Activated CD4-positive, alpha-beta T cell treated with anti-CD3 and anti-CD28 coated beads for 24 hours (primary cell): Measurements from ENCODE around the gene RASA1.

Experiments
- DNase-seq, 2 donors: peaks; one replicate each; pipeline ENCODE4 v3.0.0-alpha.2; 2020; ENCODE audit warnings: low read depth in 2 of 2

Gene RASA1

DNA sequence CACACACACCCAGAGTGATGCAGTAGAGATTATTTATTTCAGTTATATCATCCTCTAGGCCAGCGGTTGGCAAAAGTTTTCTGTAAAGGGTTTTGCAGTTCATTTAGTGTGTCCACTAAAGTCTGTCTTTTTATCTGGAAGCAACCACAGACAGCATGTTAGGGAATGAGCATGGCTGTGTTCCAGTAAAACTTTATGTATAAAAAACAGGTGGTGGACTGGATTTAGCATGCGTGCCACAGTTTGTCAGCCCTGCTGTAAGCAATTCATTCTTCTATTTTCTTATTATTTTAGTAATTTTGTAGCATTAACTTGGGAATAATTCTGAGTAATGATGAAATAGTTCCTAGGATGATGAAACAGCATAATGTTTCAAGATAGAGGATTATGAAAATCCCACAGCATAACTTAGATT is 93.4 kb downstream of the RASA1 start:
- DNase-seq, result no peak

DNA sequence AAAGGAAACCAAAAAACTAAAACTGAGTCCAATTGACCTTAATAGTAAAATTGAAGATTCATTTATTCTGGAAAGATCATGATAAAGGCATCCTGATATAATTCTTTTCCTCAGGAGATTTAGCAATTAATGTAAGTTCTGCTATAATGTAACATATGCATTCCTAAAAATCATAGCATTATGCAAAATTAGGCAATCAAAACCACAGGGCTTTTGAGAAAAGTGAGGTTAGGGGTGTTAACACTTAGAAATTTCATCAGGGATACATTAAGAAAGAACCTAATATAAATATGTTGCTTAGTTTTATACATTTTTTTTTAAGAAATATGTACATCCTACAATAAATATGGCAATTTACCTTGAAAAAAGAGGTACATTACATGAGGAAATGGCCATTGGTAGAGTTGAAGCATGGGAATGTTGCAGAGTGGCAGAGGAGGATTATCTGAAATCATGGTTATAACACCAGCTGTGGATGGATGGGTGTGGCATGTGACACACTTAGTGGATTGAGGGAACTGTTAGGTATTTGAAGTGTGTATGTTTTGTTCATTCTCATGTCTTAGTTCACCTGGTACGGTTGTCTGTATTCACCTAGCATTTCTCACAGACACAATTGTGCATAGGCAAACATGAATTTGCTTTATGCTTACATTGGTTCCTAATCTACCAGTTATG is 94.0 kb downstream of the RASA1 start:
- DNase-seq, result no peak

DNA sequence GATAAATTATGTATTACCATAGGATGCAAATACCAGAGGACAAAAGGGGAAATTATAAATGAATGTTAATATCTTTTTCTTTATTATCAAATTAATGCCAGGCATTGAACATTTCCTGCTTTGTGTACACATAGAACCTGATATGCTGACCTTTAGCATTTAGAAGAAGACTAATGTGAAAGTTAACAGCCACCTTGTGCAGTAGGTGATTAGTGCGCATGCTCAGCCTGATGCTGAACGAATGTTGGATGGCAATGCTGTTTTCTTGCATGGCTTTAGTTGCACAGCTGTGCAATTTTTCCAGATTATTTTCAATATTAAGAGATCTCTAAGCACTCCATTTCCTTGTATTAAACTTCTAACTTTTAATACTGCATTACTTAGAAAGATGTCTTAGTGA is 99.6 kb downstream of the RASA1 start:
- DNase-seq, result no peak

DNA sequence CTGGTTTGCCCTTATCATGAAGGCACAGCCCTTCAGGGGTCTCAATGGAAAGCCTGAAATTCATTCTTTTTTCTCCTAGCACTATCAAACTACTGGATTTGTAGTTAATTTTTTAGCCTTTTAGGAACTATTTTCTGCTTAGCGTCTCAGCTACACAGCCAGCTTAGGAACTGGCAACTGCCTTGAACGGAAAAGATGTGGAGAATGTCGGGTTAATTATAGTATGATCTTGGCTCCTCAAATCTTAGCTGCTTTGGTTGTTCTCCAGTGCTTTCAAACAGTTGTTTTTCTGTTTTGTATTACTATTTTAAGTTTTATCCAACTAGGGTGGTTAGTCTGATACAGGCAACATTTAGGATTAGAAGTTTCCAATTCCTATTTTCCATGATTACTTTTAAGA is 100.9 kb downstream of the RASA1 start:
- no peak for DNase-seq

DNA sequence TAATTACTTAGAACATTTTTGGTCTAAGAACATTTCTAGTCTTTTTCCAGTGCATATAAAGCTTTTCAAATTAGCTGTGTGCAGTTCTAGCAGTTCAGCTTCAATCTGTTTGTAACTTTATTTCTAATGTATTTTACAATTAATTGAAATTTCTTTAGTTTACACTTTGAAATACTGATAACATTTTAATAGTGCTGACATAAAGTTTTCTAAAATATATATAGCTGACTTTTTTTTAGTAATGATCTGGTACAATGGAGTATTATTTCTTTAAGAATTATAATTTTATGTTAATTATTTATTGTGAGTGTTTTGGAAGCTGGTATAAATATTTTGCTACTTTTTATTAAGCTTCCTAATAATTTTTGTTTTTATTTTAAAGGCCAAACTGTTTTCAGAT is 101.7 kb downstream of the RASA1 start:
- no peak for DNase-seq

DNA sequence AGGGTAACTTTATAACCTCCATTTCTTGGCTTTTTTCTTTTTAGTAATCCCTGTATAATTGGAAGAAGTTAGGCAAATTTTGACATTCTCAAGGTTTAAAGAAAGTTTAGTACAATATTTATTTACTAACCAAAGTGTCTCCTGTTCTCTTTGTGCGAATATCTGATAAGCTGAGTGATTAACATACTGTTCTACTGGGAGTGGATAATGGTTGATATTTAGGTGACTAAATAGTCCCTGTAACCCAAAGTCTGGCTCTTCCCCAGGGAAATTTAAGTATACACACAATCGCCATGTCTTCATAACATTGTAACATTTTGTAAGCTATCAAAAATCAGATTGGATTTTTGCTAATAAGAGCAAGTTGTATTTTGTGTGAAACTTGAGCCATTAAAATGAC is 105.0 kb downstream of the RASA1 start:
- no peak for DNase-seq

DNA sequence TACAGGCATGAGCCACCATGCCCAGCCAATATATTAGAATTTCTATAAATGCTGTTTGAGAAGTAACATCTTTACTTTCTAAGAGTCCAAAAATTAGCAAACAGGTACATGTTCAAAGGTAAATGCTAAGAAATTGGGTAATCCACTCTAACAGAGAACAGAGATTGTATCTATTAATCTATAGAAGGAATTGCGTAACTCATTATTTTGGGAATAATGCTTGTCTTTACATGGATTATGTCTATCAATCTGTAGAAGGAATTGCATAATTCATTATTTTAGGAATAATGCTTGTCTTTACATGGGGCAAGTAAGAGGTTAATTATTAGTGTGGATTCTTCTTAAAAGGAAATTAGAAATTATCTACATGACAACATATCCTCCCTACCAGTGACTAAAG is 114.5 kb downstream of the RASA1 start:
- no peak for DNase-seq

DNA sequence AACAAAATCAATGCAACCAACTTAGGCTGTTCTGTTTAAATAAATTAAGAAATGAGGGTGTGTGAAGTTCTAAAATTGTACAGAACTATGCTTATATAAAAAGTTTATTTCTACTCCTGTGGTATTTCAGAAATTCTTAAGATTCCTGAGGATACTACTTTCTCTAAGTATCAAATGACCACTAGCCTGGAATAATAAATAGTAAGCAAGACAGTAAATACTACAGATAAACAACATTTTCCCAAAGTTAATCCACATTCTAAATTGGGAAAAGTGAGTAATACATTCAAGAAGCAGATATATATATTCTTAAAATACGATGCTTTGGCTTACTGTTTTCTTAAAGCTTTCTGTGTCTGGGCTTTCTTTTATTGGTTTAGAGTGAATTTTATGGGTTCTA is 115.5 kb downstream of the RASA1 start:
- no peak for DNase-seq

DNA sequence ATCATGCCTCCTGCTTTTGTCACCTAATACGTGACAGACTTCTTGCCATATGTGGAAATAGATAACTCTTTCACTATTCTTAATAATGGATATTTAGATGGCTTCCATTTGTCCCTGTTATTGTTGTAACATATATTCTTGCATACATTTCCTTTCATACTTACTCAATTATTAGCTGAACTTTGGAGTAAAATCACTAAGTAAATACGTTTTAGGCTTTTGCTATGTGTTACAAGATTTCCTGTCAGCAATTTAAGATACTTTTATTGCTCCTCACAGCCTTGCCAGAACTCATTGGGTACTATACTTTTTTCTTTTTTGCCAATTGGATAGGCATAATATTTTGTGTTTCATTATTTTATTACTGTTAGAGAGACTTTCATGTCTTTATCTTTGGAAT is 118.1 kb downstream of the RASA1 start:
- DNase-seq, result no peak

DNA sequence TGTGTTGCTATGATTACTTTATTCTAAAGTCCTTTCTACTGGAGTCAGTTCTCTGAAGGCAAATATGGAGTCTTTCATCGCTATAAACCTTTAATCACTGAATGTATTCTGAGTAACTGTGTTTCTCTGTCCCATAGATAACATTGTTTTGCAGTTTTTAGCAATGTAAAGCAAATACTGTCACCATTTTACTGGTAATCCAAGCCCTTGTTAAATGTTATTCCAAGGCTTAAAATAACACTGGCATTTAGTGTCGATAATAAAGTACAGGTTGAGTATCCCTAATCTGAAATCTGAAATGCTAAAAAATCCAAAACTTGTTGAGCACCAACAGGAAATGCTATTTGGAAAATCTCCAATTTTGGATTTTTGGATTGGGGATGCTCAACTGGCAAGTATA is 120.4 kb downstream of the RASA1 start:
- DNase-seq, result no peak

DNA sequence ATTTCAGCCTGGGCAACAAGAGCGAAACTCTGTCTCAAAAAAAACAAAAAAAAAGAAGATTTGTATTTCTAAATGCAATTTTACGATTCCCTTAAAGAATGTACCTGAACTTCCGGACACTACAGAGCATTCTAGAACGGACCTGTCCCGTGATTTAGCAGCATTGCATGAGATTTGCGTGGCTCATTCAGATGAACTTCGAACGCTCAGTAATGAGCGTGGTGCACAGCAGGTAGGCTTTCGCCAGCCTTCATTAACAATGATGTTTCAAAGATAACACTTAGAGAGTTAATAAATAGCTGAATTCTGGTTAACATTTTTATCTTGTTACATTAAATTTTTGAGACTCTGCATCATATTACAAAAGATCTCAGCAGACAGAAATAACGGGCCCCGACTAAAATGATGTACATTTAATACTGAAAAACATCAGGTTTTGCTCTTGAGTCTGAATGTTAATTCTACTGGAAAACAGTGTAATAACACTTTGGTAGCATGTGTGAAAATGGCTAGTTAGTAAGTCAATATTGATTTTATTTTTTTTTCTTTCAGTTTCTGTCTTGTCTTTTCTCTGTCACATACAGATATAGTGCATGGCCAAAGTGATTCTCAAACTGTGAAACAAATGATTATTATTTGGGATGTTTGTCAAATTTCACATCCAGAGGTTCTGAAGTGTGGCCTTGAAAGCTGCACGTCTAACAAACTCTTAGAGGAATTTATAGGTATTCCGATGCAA is 121.8 kb downstream of the RASA1 start:
- no peak for DNase-seq

DNA sequence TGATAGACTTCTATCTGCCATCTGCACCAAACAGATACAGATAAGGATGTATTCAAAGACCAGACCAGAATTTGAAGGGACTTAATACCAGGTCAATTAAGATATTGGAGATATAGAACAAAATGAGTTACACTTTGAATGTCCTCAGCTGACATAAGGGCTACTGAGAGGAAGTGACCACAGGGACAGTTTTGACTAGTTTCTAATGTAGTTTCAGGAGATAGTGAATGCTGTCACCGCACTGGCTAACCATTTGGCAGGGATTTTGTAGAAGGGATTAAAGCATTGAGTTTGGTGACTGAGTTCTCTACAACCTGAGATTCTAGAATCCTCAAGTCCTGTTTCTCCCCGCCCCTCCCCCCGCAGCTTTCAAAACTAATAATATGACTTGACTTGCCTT is 122.4 kb downstream of the RASA1 start:
- DNase-seq, result no peak

DNA sequence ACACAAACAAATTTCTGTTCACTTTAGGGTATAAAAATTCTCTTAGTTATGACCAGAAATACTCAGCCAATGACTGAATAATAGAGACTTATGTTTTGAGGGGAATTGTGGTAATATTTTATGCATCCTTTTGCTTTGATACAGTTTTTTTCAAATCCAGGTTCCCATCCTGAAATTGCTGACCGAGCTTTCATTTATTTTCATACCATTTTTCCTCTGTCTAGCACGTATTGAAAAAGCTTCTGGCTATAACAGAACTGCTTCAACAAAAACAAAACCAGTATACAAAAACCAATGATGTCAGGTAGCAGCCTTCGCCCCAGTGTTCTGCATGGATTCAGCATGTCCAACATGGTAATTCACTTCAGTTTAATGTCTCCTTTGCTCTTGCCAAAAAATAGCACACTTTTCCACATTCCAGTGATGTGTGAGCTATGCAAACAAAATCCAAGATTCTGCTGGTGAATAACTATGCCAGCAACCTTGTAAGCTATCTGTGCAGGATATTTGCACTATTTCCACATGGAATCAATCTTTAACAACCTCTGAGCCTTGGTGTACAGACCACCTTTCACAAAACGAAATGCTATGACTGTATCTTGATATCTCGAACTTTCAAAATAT is 123.0 kb downstream of the RASA1 start:
- DNase-seq, result no peak

DNA sequence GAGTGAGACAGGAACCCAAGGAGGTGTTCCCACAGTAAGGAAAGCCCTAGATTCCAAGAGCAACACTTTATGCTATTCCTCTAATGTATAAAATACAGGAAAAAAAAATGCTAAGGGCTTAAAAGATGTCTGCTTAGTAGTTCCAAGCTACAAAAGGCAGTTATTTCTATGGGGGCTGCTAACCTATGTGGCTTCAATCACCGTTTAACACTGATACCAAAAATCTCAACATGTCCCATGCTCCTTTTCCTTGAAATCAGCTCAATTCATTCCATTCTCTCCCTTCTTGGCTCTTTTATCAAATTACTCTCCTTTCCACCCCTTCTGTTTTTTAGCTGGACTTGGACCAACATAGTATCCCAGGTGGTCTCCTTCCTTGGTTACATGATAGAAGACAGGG is 124.5 kb downstream of the RASA1 start:
- DNase-seq, result no peak

DNA sequence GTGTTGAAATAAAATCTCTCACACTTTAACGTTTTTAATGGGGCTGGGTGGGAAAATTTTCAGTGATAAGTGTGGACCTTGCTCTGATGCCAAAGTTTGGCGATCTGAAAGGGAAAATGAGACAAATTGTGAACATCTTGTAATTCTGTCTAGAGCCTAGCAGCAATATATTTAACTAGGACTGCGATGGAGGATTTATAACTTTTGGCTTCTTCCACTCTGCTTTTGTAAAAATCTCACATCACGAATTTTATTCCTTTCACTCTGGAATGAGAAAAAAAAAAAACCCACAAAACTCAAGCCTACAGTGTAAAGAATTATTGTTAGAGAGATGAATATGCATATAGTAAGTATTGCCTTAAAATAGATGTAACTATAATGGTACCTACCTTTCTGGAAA is 125.1 kb downstream of the RASA1 start:
- no peak for DNase-seq

DNA sequence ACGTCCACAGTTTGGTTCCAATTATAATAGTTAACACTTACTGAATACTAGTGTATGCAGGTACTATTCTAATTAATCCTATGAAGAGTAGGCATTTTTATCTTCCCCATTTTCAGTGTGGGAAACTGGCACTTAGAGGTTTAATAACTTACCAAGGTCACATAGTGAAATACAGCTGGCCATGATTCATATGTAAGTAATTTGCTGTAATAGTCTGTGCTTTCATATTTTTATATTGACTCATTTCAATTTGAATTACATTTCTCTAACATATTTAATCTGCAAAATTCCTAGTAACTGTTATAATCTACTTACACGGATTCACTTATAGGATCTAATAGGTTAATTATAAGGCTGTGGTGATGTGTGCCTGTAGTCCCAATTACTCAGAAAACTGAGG is 125.6 kb downstream of the RASA1 start:
- no peak for DNase-seq

DNA sequence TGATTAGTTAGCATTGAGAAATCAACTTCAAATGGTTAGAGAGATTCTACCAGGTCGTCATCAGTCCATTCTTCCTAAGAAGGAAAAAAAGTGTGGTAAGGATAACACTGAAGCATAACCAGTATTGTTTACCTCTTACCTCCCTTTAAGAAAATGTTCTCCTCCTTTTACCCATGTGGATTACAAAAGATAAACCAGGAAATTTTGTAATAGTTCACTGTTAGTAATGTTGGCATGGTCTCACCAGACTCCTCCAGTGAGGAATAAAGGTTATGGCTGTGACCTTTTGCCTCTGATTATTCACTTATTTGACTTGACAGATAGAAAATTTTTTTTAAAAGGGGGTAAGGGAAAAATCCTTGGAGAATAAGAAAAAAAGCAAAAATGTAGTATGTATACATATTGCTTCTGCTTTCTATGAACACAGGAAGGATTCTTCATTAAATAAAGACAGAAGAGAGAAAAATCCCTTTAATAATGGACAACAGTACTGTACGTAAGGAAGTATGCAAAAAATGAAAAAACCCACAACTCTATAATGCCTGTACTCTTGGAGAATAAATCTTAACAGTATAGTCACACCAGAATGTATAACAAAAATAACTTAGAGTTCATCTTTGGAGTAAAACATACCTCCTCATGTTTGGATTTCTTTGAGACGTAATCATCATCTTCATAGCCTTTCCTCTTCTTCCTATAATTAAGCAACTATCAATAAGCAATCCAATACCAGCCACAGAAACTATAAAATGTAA is 126.9 kb downstream of the RASA1 start:
- no peak for DNase-seq

DNA sequence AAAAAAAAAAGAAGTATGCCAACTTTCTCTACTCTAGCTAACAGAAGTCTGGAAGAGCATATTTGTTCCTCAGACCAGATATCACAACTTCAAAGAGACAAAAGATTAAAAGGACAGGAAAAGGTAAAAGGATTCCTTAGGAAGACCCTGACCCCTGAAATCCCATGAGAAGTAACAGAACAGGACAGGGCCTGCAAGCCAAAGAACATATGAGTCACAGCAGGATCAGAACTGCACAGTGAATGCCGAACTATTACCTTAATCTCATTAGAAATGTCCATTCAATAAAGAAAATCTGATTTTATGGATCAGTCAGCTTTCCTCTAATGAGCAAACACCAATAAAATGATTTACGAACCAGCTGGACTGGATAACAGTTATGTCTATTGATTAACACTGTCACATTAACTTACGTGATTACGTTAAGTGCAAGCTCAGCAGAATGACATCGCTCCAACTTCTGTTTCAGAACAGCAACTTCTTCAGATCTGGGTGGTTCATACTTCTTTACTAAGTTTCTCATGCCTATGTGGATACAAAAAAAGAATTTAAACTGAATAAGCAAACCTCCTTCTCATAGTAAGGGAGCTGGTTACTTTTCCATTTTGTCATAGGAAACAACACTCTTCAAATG is 131.4 kb downstream of the RASA1 start:
- DNase-seq, result no peak

DNA sequence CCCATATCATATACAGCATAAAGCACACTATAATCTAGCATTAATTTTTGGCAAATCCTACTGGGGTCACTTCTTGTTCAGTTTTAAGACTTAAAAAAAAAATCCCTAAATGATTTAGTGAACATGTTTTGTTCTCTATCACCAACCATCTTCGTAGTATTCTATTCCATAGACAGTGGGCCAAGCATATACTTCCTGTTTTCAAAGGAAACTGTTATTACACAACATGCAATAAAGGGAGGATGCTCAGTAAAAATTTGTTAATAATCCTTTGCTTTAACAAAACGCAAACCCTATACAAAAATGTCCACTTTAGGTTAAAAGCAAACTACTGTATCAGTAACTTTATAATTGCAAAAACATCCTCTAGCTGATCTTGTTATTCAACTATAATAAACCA is 132.0 kb downstream of the RASA1 start:
- DNase-seq, result no peak

DNA sequence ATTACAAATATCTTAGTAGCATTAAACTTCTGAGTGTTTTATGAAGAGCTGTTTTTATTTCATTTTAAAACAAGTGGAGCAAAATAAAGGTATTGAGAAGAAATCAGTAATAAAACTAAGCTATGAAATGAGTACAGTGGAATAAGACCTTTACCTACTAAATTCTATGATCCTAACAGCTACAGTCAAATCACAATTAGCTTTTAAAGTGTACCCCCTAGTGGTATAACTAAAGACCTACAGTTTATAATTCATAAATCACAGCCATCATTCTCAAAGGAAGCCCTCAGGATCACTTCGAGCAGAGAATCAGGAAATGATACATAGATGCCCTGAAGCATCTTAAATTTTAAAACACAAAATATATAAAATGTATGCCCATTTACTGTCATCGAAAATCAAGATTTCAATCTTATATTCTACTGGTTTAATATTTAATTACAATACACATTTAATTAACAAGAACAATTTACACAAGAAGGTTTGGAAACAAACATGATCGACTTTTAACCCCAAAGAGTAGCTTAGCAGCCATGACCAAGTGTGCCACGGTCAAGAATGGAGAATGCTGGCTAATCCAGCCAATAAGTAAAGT is 132.7 kb downstream of the RASA1 start:
- no peak for DNase-seq

DNA sequence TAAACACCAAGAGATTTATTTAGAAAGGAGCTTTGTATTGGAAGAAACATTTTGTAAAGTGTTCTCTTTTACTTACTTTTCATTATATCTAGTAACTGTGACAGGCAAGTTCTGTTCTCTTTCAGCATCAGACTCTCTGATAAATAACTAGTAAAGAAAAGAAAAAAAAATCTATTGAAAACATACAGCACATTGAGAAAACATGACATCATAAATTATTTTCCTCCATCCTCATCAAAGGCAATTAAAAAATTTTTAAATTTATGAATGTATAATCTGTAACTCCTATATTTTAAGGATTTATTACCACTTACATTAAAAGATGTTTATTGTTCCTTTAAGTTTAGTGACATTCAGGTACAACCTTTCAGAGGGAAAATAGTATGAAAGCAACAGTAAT is 133.9 kb downstream of the RASA1 start:
- DNase-seq, result no peak

DNA sequence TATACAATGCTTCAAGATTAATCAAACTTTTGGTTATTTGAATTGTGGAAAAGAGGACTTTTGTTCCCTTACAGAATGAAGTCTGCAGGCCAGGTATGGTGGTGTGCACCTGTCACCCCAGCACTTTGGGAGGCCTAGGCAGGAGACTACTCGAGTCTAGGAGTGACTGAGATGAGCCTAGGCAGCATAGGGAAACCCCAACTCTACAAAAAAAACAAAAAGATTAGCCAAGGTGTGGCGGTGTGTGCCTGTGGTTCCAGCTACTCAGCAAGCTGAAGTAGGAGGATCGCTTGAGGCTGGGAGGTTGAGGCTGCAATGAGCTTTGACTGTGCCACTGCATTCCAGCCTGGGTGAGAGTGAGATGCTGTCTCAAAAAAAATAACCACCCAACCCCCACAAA is 135.7 kb downstream of the RASA1 start:
- DNase-seq, result no peak
